Body of pancreas (tissue), 4 donors: ENCODE results near the gene PDGFD. TPM values are rescaled to one million over a fixed set of nuclear protein-coding genes. Genes with fewer than 3 reads are reported as not detected.

ENCODE experiments used
- ATAC-seq: fragments of 150-250 bp; one replicate; pipeline ENCODE4 v1.9.1; 2016
- DNase-seq, 4 donors: peaks; one replicate each; pipeline ENCODE4 v3.0.0-alpha.2; 2019
- H3K27ac ChIP-seq, 4 donors: fragments of 200-600 bp; sonication (generic); 1 replicate in 3 of 4; 2 replicates in 1 of 4; pipeline versions ENCODE4 v1.5.1 to v1.6.1; 2016 to 2019; ENCODE audit warnings: mild to moderate bottlenecking in 1 of 4, mixed read lengths in 1 of 4, moderate library complexity in 1 of 4
- H3K27me3 ChIP-seq, 2 donors: fragments of 200-600 bp; sonication (generic); one replicate each; pipeline ENCODE4 v1.6.0; 2016; ENCODE audit warnings: mild to moderate bottlenecking in 1 of 2
- H3K36me3 ChIP-seq, 2 donors: fragments of 200-600 bp; sonication (generic); replicated peaks in 1 of 2; 2 replicates each; pipeline ENCODE4 v1.5.1; 2016; ENCODE audit warnings: low read depth in 2 of 2; ENCODE audit not compliant: insufficient read depth in 1 of 2
- H3K4me1 ChIP-seq: fragments of 200-600 bp; sonication (generic); one replicate; pipeline ENCODE4 v1.6.0; 2016
- H3K4me3 ChIP-seq, 2 donors: fragments of 200-600 bp; sonication (generic); 1 replicate in 1 of 2; 2 replicates in 1 of 2; pipeline ENCODE4 v1.5.1; 2016 to 2019
- H3K9me3 ChIP-seq, 3 donors: fragments of 200-600 bp; sonication (generic); 1 replicate in 2 of 3; 2 replicates in 1 of 3; pipeline ENCODE4 v1.5.1; 2016
- POLR2A ChIP-seq, 3 donors: fragments of 450-650 bp; IDR thresholded peaks; one replicate each; pipeline ENCODE4 v1.6.1; 2016; ENCODE audit warnings: antibody characterized with exemption in 3 of 3, mild to moderate bottlenecking in 2 of 3
- WGBS, 2 donors: methylation state at CpG; one replicate each; pipeline ENCODE4 v1.1.5; 2017; 5-methylcytosine and 5-hydroxymethylcytosine counted together
- intact Hi-C: fragments of 100-400 bp; cut with DNase I; formaldehyde crosslinking; loops from one replicate; pipeline ENCODE4 v1.15.1; 2023
- total RNA-seq, 2 donors: library from RNA; depleted of rRNA; stranded (reverse); fragments of >200 nt; gene quantifications; one replicate each; pipeline ENCODE4 v1.1.0, GENCODE V29; 2016
- TF ChIP-seq, protein P1 (sequence below), 7 experiments: fragments of 450-650 bp in 4 of 7; fragments of 200-600 bp in 3 of 7; sonication (generic) in 3 of 7; IDR thresholded peaks; one replicate each; pipeline ENCODE4 v1.5.1; 2016 to 2019; ENCODE audit warnings: antibody characterized with exemption in 7 of 7

The PDGFD gene
- total RNA-seq, 2 donors from 2014 or later: 26.7 to 43.1 TPM

DNA sequence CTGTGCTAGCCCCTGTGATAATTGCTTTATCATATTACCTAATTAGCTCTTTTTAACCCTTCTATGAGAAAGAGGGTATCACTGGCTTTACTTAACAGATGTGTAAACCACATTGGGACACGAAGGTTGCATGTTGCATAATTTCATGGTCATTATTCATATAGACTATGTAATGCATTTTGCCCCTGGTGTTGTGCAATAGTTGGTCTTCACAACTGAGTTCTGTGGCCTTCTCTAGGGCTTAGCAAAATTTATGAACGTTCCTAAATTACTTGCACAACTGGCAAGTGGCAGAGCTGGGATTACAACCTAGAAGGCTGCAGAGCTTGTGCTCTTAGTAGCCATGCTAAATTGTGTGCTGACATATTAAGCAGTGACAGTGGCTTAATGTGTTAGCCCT, 34.6 kb upstream of the PDGFD start:
- 53 to 57% methylated on average over 2 of the region's 2 CpGs for WGBS, 2 donors
- H3K4me1 ChIP-seq: no peaks in the 10 kb centered on the region
- H3K36me3 ChIP-seq: no peaks in the 10 kb centered on the region
- intact Hi-C loops: no loop called here
- no peaks in the 10 kb centered on the region for H3K27me3 ChIP-seq
- TF ChIP-seq, protein P1, sequence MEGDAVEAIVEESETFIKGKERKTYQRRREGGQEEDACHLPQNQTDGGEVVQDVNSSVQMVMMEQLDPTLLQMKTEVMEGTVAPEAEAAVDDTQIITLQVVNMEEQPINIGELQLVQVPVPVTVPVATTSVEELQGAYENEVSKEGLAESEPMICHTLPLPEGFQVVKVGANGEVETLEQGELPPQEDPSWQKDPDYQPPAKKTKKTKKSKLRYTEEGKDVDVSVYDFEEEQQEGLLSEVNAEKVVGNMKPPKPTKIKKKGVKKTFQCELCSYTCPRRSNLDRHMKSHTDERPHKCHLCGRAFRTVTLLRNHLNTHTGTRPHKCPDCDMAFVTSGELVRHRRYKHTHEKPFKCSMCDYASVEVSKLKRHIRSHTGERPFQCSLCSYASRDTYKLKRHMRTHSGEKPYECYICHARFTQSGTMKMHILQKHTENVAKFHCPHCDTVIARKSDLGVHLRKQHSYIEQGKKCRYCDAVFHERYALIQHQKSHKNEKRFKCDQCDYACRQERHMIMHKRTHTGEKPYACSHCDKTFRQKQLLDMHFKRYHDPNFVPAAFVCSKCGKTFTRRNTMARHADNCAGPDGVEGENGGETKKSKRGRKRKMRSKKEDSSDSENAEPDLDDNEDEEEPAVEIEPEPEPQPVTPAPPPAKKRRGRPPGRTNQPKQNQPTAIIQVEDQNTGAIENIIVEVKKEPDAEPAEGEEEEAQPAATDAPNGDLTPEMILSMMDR (IDR thresholded peaks at IDR 0.05): no peak
- no peak for TF ChIP-seq POLR2A (IDR thresholded peaks at IDR 0.05)
- no peaks in the 10 kb centered on the region for H3K9me3 ChIP-seq
- no peak overlapping the region for H3K27ac ChIP-seq
- DNase-seq (no peak), ATAC-seq (no peak)
- no peak overlapping the region for H3K4me3 ChIP-seq

DNA sequence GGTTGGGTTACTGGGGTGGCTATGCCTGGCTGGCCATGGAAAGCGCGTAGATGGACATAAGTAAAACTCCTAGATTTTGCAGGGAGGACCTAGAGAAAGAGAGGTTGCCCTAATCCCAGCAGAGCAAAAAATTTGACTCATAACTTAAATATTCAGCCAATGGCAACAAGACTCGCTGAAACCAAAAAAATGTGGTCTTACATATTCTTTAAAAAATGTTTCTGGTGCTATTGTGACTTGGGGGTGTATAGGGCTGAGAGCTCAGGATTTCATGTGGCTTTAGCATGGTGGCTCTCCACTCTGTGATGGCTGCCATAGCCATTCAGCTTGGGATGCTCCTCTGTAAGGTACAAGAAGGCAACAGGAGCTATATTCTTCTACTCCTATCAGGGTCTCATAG, 27.2 kb upstream of the PDGFD start:
- intact Hi-C loops: no loop called here
- Histone ChIP-seq H3K4me3 (no peak overlapping the region), H3K27me3 (no peaks in the 10 kb centered on the region), H3K36me3 (no peaks in the 10 kb centered on the region), H3K4me1 (no peaks in the 10 kb centered on the region), H3K9me3 (no peaks in the 10 kb centered on the region), H3K27ac (no peak overlapping the region)
- DNase-seq: no peak
- WGBS, 2 donors: 92 to 94% methylated on average over 3 of the region's 3 CpGs
- no peak for ATAC-seq
- no peak for TF ChIP-seq POLR2A (IDR thresholded peaks at IDR 0.05)
- TF ChIP-seq, protein P1 (IDR thresholded peaks at IDR 0.05): no peak

DNA sequence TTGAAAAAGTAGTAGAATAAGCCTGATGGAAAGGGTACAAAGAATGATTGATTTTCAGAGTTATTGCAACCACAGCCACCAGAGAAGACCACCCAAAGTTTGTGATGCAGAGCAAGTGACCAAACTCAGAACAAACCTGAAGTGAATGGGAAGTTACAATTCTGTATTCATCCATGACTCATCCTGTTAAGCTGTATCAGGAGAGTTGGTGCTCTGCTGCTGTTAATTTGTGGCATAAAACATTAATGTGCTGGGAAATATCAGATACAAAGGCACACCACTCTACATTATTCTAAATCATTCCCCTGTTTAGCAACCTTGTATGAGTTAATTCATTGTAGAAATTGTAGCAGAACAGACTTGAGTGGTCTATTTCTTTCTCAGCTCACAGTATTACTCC, 19.6 kb upstream of the PDGFD start:
- no peak overlapping the region for H3K4me3 ChIP-seq
- intact Hi-C loops: no loop called here
- H3K4me1 ChIP-seq: no peaks in the 10 kb centered on the region

GRCh38 chr11:104175769-104176168, 11.8 kb upstream of the PDGFD start:
- WGBS, 2 donors: 39 to 40% methylated on average over 1 of the region's 1 CpG
- TF ChIP-seq POLR2A (IDR thresholded peaks at IDR 0.05): no peak
- TF ChIP-seq, protein P1 (IDR thresholded peaks at IDR 0.05): no peak
- H3K36me3 ChIP-seq: no peaks in the 10 kb centered on the region
- ATAC-seq (no peak), DNase-seq (no peak)
- H3K4me1 ChIP-seq: no peaks in the 10 kb centered on the region
- no peaks in the 10 kb centered on the region for H3K9me3 ChIP-seq
- no peak overlapping the region for H3K27ac ChIP-seq
- H3K4me3 ChIP-seq: no peak overlapping the region
- intact Hi-C loops: no loop called here
- H3K27me3 ChIP-seq: no peaks in the 10 kb centered on the region

More for the DNA sequence above, 19.6 kb upstream of the PDGFD start:
- Histone ChIP-seq H3K27me3 (no peaks in the 10 kb centered on the region), H3K36me3 (no peaks in the 10 kb centered on the region), H3K9me3 (no peaks in the 10 kb centered on the region), H3K27ac (no peak overlapping the region)
- no peak for TF ChIP-seq POLR2A (IDR thresholded peaks at IDR 0.05)
- TF ChIP-seq, protein P1 (IDR thresholded peaks at IDR 0.05): no peak
- ATAC-seq (no peak), DNase-seq (no peak)

DNA sequence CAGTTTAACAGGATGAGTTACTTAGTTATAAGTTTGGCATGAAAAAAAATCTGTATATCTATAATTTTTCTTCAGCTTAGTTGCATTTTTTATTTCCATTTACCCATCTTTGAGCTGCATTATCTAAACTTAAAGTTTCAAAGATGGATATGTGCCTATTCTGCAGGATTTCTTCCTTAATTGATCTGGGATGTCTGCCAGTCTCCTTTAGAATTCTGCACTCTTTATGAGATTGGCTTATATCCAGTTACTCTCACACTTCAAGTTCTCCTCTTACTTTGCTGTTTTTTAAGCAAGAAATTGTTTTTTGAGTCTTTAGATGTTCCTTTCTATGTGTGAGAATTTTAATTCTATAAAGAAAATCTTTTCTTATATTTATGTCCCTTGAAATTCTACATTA, 5.1 kb upstream of the PDGFD start:
- no peaks in the 10 kb centered on the region for H3K36me3 ChIP-seq
- TF ChIP-seq, protein P1 (IDR thresholded peaks at IDR 0.05): no peak
- no peak for TF ChIP-seq POLR2A (IDR thresholded peaks at IDR 0.05)
- intact Hi-C loops: no loop called here
- H3K9me3 ChIP-seq: no peaks in the 10 kb centered on the region
- no peaks in the 10 kb centered on the region for H3K27me3 ChIP-seq
- no peaks in the 10 kb centered on the region for H3K4me1 ChIP-seq
- DNase-seq (no peak), ATAC-seq (no peak)
- H3K27ac ChIP-seq: no peak overlapping the region
- no peak overlapping the region for H3K4me3 ChIP-seq
